UCSD-AML1 (cell line): ENCODE data around the gene PPL.
"Not testable (repeated sequence)": the region's sequence is repeated elsewhere in the genome, so short reads cannot be mapped to it uniquely, and the experiment has no call there.

Experiments used
- DNase-seq: peaks from one replicate; lab custom pipeline; 2025; ENCODE audit not compliant: unreplicated experiment; lab: John Stamatoyannopoulos, UW

The PPL gene

GRCh38 chr16:4936991-4937781, at the start of gene PPL:
TSS of gene PPL (minus strand) at chr16:4937148. CDS start at chr16:4937045, 103 bp downstream.
- DNase-seq: no peak

- DNase-seq: no peak
These were observed 47.4 kb upstream of the PPL start for GRCh38 chr16:4984174-4984990.

- no peak for DNase-seq
These were observed 45.3 kb upstream of the PPL start for GRCh38 chr16:4982056-4982867.

GRCh38 chr16:4981473-4981872, 44.5 kb upstream of the PPL start:
- no peak for DNase-seq

- no peak for DNase-seq
These were observed 43.7 kb upstream of the PPL start for GRCh38 chr16:4980691-4981090.

- DNase-seq: peak; percentile 57
These were observed 43.0 kb upstream of the PPL start for GRCh38 chr16:4979736-4980660.

GRCh38 chr16:4979164-4979563, 42.2 kb upstream of the PPL start:
- DNase-seq: no peak

GRCh38 chr16:4976611-4977145, 39.7 kb upstream of the PPL start:
- no peak for DNase-seq

GRCh38 chr16:4976079-4976478, 39.1 kb upstream of the PPL start:
- DNase-seq: no peak

GRCh38 chr16:4972938-4973587, 36.1 kb upstream of the PPL start:
- no peak for DNase-seq

- no peak for DNase-seq
These were observed 33.1 kb upstream of the PPL start for GRCh38 chr16:4970010-4970409.

- no peak for DNase-seq
These were observed 32.0 kb upstream of the PPL start for GRCh38 chr16:4968879-4969483.

GRCh38 chr16:4968278-4968677, 31.3 kb upstream of the PPL start:
- not testable (repeated sequence) for DNase-seq

GRCh38 chr16:4966736-4967453, 29.9 kb upstream of the PPL start:
- no peak for DNase-seq

GRCh38 chr16:4963527-4963926, 26.6 kb upstream of the PPL start:
- not testable (repeated sequence) for DNase-seq

- DNase-seq: no peak
These were observed 25.8 kb upstream of the PPL start for GRCh38 chr16:4962716-4963115.

GRCh38 chr16:4960579-4960978, 23.6 kb upstream of the PPL start:
- no peak for DNase-seq
